Measurements from ENCODE around the gene PTTG2. TPM values are rescaled to one million over a fixed set of nuclear protein-coding genes. Genes with fewer than 3 reads are reported as not detected.

Gene PTTG2
- total RNA-seq, 1 experiment from 2014 or later, result not detected

GRCh38 chr4:37983951-37984350, 23.8 kb downstream of the PTTG2 start:
- Histone ChIP-seq H3K79me2 (ENCODE audit: low read length) (peaks cover 73% of the 10 kb centered on the region), H3K36me3 (ENCODE audit: insufficient read depth, low read length) (no peaks in the 10 kb centered on the region), H3K4me3 (ENCODE audit: low read length) (no peak overlapping the region)

DNA sequence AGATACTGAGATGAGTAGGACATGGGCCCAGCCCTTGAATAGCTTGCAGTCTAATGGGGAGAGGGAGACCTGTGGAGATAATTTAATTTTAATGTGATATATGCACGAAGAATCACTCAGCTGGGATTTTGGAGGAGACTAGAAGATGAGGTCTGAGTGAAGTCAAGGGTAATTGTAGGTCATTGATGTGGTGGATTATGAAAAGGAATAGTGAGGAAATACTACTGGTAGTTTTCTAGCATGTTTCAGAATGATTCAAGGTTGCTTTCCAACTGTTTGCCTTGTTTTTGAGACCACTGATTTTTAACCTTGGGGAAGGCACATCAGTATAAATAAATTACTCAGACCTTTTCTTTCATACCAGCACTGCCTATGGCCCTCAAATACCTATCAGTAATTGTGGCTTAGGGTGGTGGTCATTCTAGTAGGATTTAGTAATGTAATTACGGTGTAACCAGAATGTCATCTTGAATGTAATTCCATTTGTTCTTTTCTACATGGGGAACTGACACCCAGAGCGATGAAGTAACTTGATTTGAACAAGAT, 25.6 kb downstream of the PTTG2 start:
- Histone ChIP-seq H3K4me2 (ENCODE audit: low read depth, low read length, poor library complexity, severe bottlenecking) (no peak overlapping the region), H3K27me3 (ENCODE audit: low read length) (no peaks in the 10 kb centered on the region), H3K27ac (ENCODE audit: low read length) (no peak overlapping the region), H4K20me1 (ENCODE audit: insufficient read depth, low read depth, low read length) (no peaks in the 10 kb centered on the region), H3K4me3 (ENCODE audit: low read length) (no peak overlapping the region), H2AFZ (ENCODE audit: low read length) (no peak overlapping the region), H3K9ac (ENCODE audit: low read length) (no peak overlapping the region), H3K4me1 (ENCODE audit: low read length) (no peaks in the 10 kb centered on the region), H3K9me3 (ENCODE audit: low read length) (no peaks in the 10 kb centered on the region), H3K79me2 (ENCODE audit: low read length) (peaks cover 68% of the 10 kb centered on the region), H3K36me3 (ENCODE audit: insufficient read depth, low read length) (no peaks in the 10 kb centered on the region), H3K9me2 (replicated peaks; ENCODE audit: insufficient read depth, low read length) (no peaks in the 10 kb centered on the region)
- DNase-seq, result no peak

More at GRCh38 chr4:37983951-37984350, 23.8 kb downstream of the PTTG2 start:
- H2AFZ ChIP-seq (ENCODE audit: low read length), result no peak overlapping the region
- no peaks in the 10 kb centered on the region for H3K9me3 ChIP-seq (ENCODE audit: low read length)
- H3K4me2 ChIP-seq (ENCODE audit: low read depth, low read length, poor library complexity, severe bottlenecking), result no peak overlapping the region
- H4K20me1 ChIP-seq (ENCODE audit: insufficient read depth, low read depth, low read length), result no peaks in the 10 kb centered on the region
- H3K27me3 ChIP-seq (ENCODE audit: low read length), result no peaks in the 10 kb centered on the region
- peaks cover 14% of the 10 kb centered on the region for H3K4me1 ChIP-seq (ENCODE audit: low read length)
- H3K9me2 ChIP-seq (replicated peaks; ENCODE audit: insufficient read depth, low read length), result no peaks in the 10 kb centered on the region
- H3K9ac ChIP-seq (ENCODE audit: low read length), result no peak overlapping the region
- no peak for DNase-seq
- no peak overlapping the region for H3K27ac ChIP-seq (ENCODE audit: low read length)

- Histone ChIP-seq H3K4me2 (ENCODE audit: low read depth, low read length, poor library complexity, severe bottlenecking) (no peak overlapping the region), H3K27ac (ENCODE audit: low read length) (no peak overlapping the region), H3K9me3 (ENCODE audit: low read length) (no peaks in the 10 kb centered on the region), H3K27me3 (ENCODE audit: low read length) (no peaks in the 10 kb centered on the region), H3K36me3 (ENCODE audit: insufficient read depth, low read length) (no peaks in the 10 kb centered on the region), H3K9me2 (replicated peaks; ENCODE audit: insufficient read depth, low read length) (no peaks in the 10 kb centered on the region), H3K79me2 (ENCODE audit: low read length) (peaks cover 51% of the 10 kb centered on the region), H3K9ac (ENCODE audit: low read length) (no peak overlapping the region), H4K20me1 (ENCODE audit: insufficient read depth, low read depth, low read length) (no peaks in the 10 kb centered on the region), H3K4me3 (ENCODE audit: low read length) (no peak overlapping the region), H3K4me1 (ENCODE audit: low read length) (no peaks in the 10 kb centered on the region), H2AFZ (ENCODE audit: low read length) (no peak overlapping the region)
- no peak for DNase-seq
These were observed 28.5 kb downstream of the PTTG2 start for GRCh38 chr4:37988670-37989069.

DNA sequence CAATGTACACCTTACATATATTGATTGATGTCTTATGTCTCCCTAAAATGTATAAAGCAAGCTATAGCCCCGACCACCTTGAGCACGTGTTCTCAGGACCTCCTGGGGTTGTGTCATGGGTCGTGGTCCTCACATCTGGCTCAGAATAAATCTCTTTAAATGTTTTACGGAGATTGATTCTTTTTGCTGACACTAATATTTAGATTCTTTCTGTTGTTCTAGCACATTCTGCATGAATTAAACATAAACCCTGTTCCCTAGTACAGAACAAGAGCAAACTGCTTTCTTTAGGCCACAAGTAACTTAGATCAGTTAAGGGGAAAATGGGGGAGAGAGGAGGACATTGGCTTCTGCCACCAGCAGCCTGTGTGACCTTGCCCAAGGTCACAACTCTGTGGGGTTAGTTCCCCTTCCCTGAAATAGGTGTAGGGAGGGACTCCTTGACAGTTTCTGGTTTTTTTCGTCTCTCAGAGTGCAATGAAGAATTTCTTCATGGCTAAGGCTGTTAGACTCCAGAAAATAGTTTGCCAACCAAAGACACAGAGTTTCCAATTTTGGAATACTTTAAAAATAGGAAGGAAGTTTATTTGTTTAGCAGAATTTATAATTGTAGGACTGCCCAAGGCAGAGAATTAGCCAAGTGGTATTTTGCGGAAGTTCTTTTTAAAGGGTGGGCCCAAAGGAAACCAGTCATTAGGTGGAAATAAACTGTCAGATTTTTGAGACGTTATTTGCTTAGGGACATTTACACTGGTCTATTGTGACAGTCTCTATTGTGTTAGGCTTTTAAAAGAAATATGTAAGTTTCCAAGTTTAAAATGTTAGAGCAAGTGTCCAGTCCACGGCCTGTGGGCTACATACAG, 29.4 kb downstream of the PTTG2 start:
- H3K4me3 ChIP-seq (ENCODE audit: low read length), result no peak overlapping the region
- H3K9me2 ChIP-seq (replicated peaks; ENCODE audit: insufficient read depth, low read length), result no peaks in the 10 kb centered on the region
- no peak overlapping the region for H2AFZ ChIP-seq (ENCODE audit: low read length)
- H3K9ac ChIP-seq (ENCODE audit: low read length), result no peak overlapping the region
- no peaks in the 10 kb centered on the region for H3K36me3 ChIP-seq (ENCODE audit: insufficient read depth, low read length)
- no peaks in the 10 kb centered on the region for H3K27me3 ChIP-seq (ENCODE audit: low read length)
- H3K27ac ChIP-seq (ENCODE audit: low read length), result no peak overlapping the region
- H3K4me2 ChIP-seq (ENCODE audit: low read depth, low read length, poor library complexity, severe bottlenecking), result no peak overlapping the region
- H3K79me2 ChIP-seq (ENCODE audit: low read length), result peaks cover 42% of the 10 kb centered on the region
- no peaks in the 10 kb centered on the region for H3K4me1 ChIP-seq (ENCODE audit: low read length)
- DNase-seq, result no peak
- H3K9me3 ChIP-seq (ENCODE audit: low read length), result no peaks in the 10 kb centered on the region
- H4K20me1 ChIP-seq (ENCODE audit: insufficient read depth, low read depth, low read length), result no peaks in the 10 kb centered on the region

DNA sequence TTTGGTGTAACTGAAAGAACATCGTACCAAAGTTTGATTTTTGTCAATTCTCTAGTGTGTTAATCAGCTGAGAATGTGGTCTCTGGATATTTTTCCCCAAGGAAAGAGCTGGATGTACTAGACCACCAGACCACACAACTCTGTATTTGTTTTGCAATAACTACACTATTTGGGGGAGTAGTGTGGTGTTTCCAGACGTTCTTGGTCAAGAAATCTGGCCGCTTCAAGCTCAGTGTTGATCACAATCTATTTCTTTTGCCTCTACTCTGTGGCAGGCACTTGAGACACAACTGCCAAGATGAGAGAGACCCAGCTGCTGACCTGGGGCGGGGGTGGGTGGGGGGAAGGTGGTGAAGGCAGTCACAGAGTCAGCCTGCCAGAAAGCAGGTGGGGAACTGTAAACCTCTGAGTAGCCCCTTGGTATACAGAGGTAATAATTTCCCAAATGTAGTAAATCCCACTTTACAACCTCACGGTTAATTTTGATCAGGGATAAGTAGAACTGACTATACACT, 30.6 kb downstream of the PTTG2 start:
- Histone ChIP-seq H3K9me2 (replicated peaks; ENCODE audit: insufficient read depth, low read length) (no peaks in the 10 kb centered on the region), H3K4me3 (ENCODE audit: low read length) (no peak overlapping the region), H3K27me3 (ENCODE audit: low read length) (no peaks in the 10 kb centered on the region), H4K20me1 (ENCODE audit: insufficient read depth, low read depth, low read length) (no peaks in the 10 kb centered on the region), H3K9me3 (ENCODE audit: low read length) (no peaks in the 10 kb centered on the region), H3K4me2 (ENCODE audit: low read depth, low read length, poor library complexity, severe bottlenecking) (no peak overlapping the region), H3K27ac (ENCODE audit: low read length) (no peak overlapping the region), H3K79me2 (ENCODE audit: low read length) (peaks cover 41% of the 10 kb centered on the region), H3K4me1 (ENCODE audit: low read length) (peaks cover 1% of the 10 kb centered on the region; the same call in 1 of the 2 replicates), H3K36me3 (ENCODE audit: insufficient read depth, low read length) (no peaks in the 10 kb centered on the region), H2AFZ (ENCODE audit: low read length) (no peak overlapping the region), H3K9ac (ENCODE audit: low read length) (no peak overlapping the region)
- no peak for DNase-seq

DNA sequence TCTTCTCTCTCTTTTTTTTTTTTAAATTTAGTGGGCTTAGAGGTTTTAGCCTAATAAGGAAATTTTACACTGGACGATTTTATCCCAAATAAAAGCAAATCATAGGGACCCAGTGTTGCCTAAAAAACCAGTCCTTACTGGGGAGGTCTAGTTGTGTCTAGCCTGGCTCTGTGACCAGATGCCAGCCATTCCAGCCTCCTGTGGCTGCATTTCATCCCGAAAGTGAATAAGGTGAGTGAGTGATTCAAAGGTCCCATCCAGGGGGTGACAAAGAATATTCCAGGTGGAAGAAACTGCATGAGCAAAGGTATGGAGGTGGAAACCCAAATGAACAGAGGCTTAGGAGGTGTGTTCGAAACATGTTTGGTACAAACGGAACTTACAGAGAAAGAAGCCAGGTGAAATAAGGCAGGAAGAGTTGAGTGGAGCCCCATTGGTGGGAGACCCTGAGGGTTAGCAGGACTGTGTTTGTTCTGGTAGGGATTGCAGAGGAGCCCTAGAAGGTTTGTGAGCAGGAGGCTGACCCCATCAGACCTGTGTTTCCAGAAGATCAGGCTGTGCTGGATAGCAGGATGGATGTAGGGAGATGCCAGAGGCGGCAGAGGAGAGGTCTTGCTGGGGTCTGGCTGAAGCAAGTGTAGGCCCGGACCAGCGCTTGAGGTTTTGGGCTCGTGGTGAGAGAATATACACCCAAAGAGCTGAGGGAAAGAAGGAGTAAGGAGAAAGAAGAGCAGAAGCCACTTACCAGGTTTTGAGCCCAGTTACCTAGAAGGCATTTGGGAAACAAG, 31.6 kb downstream of the PTTG2 start:
- Histone ChIP-seq H2AFZ (ENCODE audit: low read length) (no peak overlapping the region), H4K20me1 (ENCODE audit: insufficient read depth, low read depth, low read length) (no peaks in the 10 kb centered on the region), H3K4me3 (ENCODE audit: low read length) (no peak overlapping the region), H3K9ac (ENCODE audit: low read length) (no peak overlapping the region), H3K4me2 (ENCODE audit: low read depth, low read length, poor library complexity, severe bottlenecking) (no peak overlapping the region), H3K36me3 (ENCODE audit: insufficient read depth, low read length) (no peaks in the 10 kb centered on the region), H3K27me3 (ENCODE audit: low read length) (no peaks in the 10 kb centered on the region), H3K4me1 (ENCODE audit: low read length) (peaks cover 11% of the 10 kb centered on the region), H3K27ac (ENCODE audit: low read length) (no peak overlapping the region), H3K9me3 (ENCODE audit: low read length) (no peaks in the 10 kb centered on the region), H3K79me2 (ENCODE audit: low read length) (peaks cover 46% of the 10 kb centered on the region), H3K9me2 (replicated peaks; ENCODE audit: insufficient read depth, low read length) (no peaks in the 10 kb centered on the region)
- no peak for DNase-seq

DNA sequence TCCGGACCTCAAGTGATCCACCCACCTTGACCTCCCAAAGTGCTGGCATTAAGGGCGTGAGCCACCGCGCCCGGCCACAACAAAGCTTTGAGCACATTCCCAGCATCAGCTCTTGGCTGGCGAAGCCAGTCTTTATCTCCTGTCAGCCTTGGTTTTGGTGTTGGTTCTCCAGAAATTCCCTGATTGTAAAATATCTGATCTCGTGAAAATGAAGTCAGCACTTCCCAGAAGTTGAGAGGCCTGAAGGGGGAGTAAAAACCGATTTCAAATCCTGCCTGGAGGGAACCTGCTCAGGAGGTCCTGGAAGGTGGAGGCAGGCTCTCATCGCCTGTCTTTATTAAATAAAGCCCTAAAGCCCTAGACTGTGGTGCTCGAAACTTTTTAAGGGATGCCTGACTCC, 33.6 kb downstream of the PTTG2 start:
- Histone ChIP-seq H3K27ac (ENCODE audit: low read length) (no peak overlapping the region), H3K27me3 (ENCODE audit: low read length) (no peaks in the 10 kb centered on the region), H3K4me2 (ENCODE audit: low read depth, low read length, poor library complexity, severe bottlenecking) (no peak overlapping the region), H3K9ac (ENCODE audit: low read length) (no peak overlapping the region), H3K4me1 (ENCODE audit: low read length) (peaks cover 16% of the 10 kb centered on the region), H3K79me2 (ENCODE audit: low read length) (peaks cover 50% of the 10 kb centered on the region), H3K36me3 (ENCODE audit: insufficient read depth, low read length) (no peaks in the 10 kb centered on the region), H4K20me1 (ENCODE audit: insufficient read depth, low read depth, low read length) (no peaks in the 10 kb centered on the region), H3K9me2 (replicated peaks; ENCODE audit: insufficient read depth, low read length) (no peaks in the 10 kb centered on the region), H3K4me3 (ENCODE audit: low read length) (no peak overlapping the region), H3K9me3 (ENCODE audit: low read length) (no peaks in the 10 kb centered on the region), H2AFZ (ENCODE audit: low read length) (no peak overlapping the region)
- no peak for DNase-seq

DNA sequence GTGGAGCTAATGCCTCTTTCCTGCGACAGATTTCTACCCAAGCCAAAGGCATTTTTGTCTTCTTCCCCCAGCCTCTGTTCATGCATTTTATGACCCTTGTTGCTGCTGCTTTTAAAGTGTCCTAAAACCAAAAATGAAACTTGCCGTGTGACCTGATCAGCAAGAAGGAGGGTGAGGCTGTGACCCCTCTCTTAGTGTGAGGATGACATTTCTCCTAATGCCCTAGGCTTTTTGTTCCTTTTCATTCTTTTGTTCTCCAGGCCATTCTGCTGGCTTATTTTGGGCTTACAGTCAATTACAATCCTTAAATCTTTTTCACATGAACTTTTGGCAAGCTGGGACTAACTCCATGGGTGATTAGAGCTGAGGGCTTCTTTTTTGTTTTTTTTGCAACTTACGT, 34.4 kb downstream of the PTTG2 start:
- Histone ChIP-seq H3K4me2 (ENCODE audit: low read depth, low read length, poor library complexity, severe bottlenecking) (no peak overlapping the region), H3K9me2 (replicated peaks; ENCODE audit: insufficient read depth, low read length) (no peaks in the 10 kb centered on the region), H3K4me3 (ENCODE audit: low read length) (no peak overlapping the region), H3K9me3 (ENCODE audit: low read length) (no peaks in the 10 kb centered on the region), H3K36me3 (ENCODE audit: insufficient read depth, low read length) (no peaks in the 10 kb centered on the region), H3K27ac (ENCODE audit: low read length) (no peak overlapping the region), H3K27me3 (ENCODE audit: low read length) (no peaks in the 10 kb centered on the region), H2AFZ (ENCODE audit: low read length) (no peak overlapping the region), H3K4me1 (ENCODE audit: low read length) (peaks cover 16% of the 10 kb centered on the region), H3K79me2 (ENCODE audit: low read length) (peaks cover 52% of the 10 kb centered on the region), H4K20me1 (ENCODE audit: insufficient read depth, low read depth, low read length) (no peaks in the 10 kb centered on the region), H3K9ac (ENCODE audit: low read length) (no peak overlapping the region)
- no peak for DNase-seq
